GM19239 (cell line): ENCODE results near the gene LILRA2.
A peak's percentile ranks its signal among the peaks of the same experiment; 100 is the strongest.

Experiments used
- DNase-seq: peaks from one replicate; pipeline ENCODE4 v3.0.0; 2011; ENCODE audit warnings: low spot score; ENCODE audit not compliant: insufficient read length
- FAIRE-seq: peaks from 2 replicates; lab custom pipeline; 2011; peaks lifted over from hg19 to GRCh38; lab: Jason Lieb, UNC

The LILRA2 gene

GRCh38 chr19:54573330-54573872 is at the start of gene LILRA2:
TSS of gene LILRA2 (plus strand) at chr19:54573790. CDS start at chr19:54573879, 89 bp downstream.
- FAIRE-seq (peak; percentile 87), DNase-seq (peak; percentile 57)

GRCh38 chr19:54525636-54526035 is 48.0 kb upstream of the LILRA2 start:
- FAIRE-seq (no peak), DNase-seq (no peak)

DNA sequence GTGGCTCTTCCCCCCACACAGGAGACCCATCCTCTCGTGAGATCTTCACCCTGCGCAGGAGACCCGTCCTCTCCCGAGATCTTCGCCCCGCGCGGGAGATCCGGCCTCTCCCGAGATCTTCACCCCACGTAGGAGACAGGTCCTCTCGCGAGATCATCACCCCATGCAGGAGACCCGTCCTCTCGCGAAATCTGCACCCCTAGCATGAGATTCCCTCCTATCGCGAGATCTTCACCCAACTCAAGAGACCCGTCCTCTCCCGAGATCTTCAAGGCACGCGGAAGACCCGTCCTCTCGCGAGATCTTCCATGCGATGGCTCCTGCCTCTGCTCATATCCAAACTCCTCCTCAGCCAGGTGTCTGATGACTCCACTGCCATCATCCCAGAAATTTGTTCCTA is 46.6 kb upstream of the LILRA2 start:
- no peak for DNase-seq

GRCh38 chr19:54530866-54531265 is 42.7 kb upstream of the LILRA2 start:
- no peak for DNase-seq
- FAIRE-seq: peak; percentile 14

More for the DNA sequence above, 46.6 kb upstream of the LILRA2 start:
- no peak for FAIRE-seq

DNA sequence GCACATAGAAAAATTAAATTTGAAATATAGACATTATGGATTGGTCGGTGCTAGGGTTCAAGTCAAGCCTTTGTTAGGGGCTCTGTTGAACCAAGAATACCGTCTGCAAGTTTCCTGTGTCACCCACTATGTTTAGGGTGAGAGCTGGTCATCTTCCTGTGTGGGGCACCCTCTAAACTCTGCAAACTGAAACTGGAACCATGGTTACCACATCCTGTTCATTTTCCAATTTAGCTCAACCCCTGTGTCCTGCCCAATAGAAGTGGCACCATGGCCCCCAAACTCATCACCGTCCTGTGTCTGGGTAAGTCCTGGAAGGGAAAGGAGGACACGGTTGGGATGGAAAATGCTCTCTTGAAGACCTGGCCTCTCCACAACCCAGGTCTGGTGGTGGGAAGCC is 41.1 kb upstream of the LILRA2 start:
- FAIRE-seq (peak; percentile 96), DNase-seq (peak; percentile 62)

GRCh38 chr19:54533476-54533875 is 40.1 kb upstream of the LILRA2 start:
- no peak for DNase-seq
- no peak for FAIRE-seq

GRCh38 chr19:54534156-54534555 is 39.4 kb upstream of the LILRA2 start:
- no peak for DNase-seq
- no peak for FAIRE-seq

DNA sequence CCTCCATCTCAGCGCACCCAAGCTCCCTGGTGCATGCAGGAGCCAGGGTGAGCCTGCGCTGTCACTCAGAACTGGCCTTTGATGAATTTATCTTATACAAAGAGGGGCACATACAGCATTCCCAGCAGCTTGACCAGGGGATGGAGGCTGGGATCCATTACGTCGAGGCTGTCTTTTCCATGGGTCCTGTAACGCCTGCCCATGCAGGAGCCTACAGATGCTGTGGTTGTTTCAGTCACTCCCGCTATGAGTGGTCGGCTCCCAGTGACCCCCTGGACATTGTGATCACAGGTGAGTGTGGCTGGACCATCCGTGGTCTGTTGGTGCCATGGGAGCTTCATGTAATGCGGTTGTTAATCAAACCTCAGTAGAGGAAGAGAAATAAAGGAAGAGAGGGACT is 38.0 kb upstream of the LILRA2 start:
- no peak for FAIRE-seq
- no peak for DNase-seq

DNA sequence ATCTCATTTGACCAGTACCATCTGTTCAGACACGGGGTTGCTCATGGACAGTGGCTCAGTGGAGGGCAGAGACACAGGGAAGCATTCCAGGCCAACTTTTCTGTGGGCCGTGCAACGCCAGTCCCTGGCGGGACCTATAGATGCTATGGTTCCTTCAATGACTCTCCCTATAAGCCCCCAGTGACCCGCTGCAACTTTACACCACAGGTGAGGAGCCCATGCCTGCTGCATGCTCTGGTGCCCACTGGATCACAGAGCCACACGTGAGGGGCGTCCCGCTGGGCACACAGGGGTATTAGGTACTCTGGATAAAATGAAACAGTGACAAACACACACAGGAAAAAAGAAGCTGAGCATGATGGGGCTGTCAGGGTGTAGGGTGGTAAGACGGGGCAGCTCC is 36.6 kb upstream of the LILRA2 start:
- DNase-seq (no peak), FAIRE-seq (no peak)

DNA sequence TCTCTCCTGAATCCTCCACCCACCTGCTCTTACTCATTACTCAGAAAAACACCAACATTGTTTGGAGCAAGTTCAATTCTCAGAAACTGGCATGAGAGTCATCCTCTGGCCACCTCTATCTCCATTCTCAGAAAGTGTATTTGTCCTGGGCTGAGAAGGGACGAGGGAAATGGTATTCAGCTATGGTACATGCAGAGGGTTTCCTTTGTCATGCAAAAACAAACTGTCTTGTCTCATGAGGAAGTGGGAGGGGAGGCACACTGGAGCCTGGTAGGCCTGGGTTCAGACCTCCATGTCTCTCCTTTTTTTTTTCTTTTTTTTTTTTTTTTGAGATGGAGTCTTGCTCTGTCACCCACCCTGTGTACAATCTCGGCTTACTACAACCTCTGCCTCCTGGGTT is 31.9 kb upstream of the LILRA2 start:
- FAIRE-seq (no peak), DNase-seq (no peak)

DNA sequence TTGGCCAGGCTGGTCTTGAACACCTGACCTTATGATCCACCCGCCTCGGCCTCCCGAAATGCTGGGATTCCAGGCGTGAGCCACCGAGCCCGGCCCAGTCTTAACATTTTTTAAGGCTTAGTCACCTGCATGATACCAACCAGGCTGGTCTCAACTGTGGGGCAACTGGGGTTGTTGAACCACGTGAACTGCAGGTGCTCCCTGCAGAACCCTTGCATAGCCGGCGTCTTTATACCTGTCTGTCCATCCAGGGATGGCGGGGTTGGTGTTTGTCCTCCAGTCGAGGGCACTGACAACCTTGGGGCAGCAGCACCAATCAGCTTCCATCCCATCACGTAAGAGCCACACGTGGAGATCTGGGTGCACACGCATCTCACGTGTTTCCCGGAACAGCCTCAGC is 24.8 kb upstream of the LILRA2 start:
- DNase-seq (no peak), FAIRE-seq (no peak)

- DNase-seq (no peak), FAIRE-seq (no peak)
Observed at GRCh38 chr19:54549224-54549623, 24.4 kb upstream of the LILRA2 start.

GRCh38 chr19:54551293-54551692 is 22.3 kb upstream of the LILRA2 start:
- DNase-seq (peak; percentile 19), FAIRE-seq (peak; percentile 86)

DNA sequence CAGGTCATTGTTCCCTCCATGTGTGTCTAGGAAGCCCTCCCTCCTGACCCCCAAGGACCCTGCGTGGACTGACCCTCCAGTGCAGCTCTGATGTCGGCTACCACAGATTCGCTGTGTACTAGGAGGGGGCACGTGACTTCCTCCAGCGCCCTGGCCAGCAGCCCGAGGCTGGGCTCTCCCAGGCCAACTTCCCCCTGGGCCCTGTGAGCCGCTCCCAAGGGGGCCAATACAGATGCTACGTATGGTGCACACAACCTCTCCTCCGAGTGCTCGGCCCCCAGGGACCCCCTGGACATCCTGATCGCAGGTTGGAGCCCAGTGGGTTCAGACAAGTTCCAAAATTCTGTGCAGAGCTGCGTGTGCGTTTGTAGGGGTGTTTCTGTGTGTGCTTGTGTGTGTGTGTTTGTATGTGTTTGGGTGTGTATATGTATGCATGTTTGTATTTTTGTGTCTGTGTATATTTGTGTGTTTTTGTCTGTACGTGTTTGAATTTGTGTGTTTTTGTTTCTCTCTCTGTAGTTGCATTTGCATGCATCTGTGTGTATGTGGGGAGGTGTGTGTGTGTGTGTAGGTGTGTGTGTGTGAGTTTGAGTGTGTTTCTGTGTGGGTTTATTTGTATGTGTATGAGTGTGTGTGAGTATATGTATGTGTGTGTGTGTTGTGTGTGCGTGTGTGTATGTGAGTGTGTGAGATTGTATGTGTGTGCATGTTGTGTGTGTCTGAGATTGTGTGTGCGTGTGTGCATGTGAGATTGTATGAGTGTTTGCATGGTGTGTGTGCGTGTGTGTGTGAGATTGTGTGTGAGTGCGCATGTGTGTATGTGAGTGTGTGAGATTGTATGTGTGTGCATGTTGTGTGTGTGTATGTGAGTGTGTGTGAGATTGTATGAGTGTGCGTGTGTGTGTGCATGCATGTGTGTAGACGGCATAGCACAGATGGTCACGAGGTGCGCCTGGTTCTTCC is 21.4 kb upstream of the LILRA2 start:
- FAIRE-seq (peak; percentile 82), DNase-seq (peak; percentile 31)

DNA sequence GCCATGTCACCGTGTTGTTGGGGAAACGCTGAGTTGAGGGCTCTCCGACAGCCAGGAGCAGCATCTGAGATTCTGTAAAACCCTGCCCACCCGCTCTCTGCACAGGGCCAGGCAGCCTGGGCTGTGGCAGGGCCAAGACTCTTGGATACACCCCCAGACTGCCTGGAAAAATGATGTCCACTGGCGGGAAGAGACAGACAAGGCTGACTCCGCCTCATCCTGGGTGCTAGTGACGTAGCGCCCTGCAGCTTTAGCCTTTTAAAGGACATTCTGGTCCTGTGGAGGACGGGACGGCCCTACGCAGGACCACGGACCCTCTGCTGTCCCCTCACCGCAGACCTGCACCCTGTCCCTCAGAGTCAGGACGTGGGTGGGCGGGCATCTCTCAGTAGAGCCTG is 20.7 kb upstream of the LILRA2 start:
- no peak for FAIRE-seq

DNA sequence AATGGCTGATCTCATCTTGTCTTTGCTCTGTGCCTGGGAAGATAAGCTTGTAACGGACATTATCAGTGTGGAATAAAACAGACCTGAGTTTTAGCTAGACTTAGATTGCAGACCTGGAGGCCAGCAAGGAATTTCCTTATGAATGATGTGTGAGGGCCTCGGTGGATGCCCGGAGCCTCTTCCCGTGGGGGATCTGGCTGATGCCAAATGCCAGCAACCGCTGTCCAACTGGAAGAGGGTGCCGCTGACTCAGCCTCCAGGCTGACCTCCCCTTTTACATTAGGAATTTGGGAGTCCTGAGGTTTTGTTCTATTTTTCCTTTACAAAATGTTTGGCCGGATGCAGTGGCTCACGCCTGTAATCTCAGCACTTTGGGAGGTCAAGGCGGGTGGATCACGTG is 19.6 kb upstream of the LILRA2 start:
- DNase-seq (no peak), FAIRE-seq (no peak)

More for the DNA sequence above, 20.7 kb upstream of the LILRA2 start:
- no peak for DNase-seq

DNA sequence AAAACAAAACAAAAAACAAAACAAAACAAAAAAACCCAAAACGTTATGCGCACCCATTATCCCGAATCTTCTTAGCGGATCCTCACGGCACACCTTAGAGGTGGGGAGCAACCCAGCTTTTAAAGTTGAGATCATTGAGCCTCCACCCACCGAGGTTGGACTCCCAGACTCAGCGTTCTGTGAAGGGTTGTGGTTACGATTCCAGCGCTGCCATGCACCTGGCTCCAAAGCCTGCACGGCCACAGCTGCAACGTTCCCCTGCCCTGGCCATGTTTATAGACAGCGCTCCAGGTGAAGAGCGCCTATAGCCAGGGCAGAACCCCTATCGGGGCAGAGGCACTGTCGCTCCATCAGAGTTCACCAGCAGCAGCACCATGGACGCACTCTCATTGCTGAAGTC is 18.7 kb upstream of the LILRA2 start:
- no peak for FAIRE-seq
- DNase-seq: no peak

DNA sequence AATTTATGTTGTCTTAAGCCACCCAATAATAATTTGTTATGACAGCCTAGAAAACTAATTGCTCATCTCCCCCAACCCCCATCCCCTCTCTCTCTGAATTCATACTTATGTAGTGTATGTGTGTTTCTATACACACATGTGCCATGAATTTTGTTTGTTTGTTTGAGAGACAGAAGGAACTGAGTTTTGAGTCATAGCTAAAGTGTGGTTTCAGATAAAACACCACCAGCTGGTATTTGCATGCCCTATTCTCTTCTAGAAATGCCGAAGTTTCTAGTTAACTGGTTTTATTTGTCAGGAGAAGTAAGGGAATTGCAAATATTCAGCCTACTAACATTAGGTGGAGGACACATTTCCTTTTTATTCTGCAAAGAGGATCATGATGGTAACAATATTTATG is 17.4 kb upstream of the LILRA2 start:
- no peak for DNase-seq
- no peak for FAIRE-seq

DNA sequence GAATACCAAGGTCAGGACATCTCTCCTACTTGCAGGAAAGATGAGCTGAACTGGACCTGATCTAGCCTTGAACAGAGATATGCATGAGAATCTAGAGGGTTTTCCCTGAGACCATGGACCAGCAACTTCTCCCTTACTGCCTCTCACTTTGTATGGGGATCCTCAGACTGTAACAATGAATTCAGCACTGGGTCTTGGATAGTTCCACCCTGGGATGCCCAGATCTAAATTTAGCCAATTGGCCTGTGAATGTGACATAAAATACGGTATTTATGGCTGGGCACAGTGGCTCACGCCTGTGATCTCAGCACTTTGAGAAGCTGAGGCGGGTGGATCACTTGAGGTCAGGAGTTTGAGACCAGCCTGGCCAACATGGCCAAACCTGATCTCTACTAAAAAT is 15.3 kb upstream of the LILRA2 start:
- no peak for DNase-seq
- no peak for FAIRE-seq

DNA sequence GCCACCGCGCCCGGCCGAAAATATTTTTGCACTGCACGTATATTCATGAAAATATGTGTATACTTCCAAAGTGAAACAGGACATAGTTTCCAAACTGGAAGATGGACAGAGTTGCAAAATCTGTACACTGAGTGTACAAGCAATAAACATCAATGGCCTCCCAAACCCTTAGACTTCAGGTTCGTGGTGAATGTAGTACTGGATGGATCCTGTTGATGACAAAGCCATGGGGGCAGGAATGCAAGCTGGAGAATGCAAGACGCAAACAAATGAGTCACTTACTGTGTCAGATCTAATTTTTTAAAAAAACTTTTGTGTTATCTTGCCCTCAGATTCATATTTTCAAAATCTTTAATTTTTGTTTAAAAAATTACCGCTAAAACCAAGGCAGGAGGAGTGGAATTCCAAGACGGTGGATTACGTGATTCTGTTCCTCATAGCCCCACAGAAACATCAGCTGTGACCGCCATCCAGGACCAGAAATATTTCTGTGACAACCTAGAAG is 12.7 kb upstream of the LILRA2 start:
- no peak for FAIRE-seq
- DNase-seq: no peak

GRCh38 chr19:54561840-54562239 is 11.8 kb upstream of the LILRA2 start:
- DNase-seq (no peak), FAIRE-seq (no peak)
